K562 (cell line): Measurements from ENCODE around the gene BAZ2A. TPM values are rescaled to one million over a fixed set of nuclear protein-coding genes. Genes with fewer than 3 reads are reported as not detected.
A peak's percentile ranks its signal among the peaks of the same experiment; 100 is the strongest.

Experiments used
- BRD4 ChIP-seq: fragments of 200-600 bp; sonication (generic); IDR thresholded peaks from 2 replicates; pipeline ENCODE4 v1.6.1; 2017; ENCODE audit warnings: inconsistent platforms
- CBFA2T3 ChIP-seq: fragments of 450-650 bp; IDR thresholded peaks from 2 replicates; pipeline ENCODE4 v1.6.1; 2017
- CREM ChIP-seq: IDR thresholded peaks from 2 replicates; pipeline ENCODE4 v1.6.1; 2014; ENCODE audit warnings: antibody characterized with exemption, low read depth
- E2F3 ChIP-seq: fragments of 250-450 bp; sonication (Bioruptor Pico); IDR thresholded peaks from 2 replicates; pipeline ENCODE4 v1.4.0; 2020; ENCODE audit warnings: mild to moderate bottlenecking
- ELK1 ChIP-seq: sonication (generic); formaldehyde crosslinking; IDR thresholded peaks from 2 replicates; pipeline ENCODE4 v1.8.1; 2022; ENCODE audit warnings: missing genetic modification reagents
- ETS1 ChIP-seq: conservative IDR thresholded peaks from 2 replicates; pipeline ENCODE4 v1.6.1; 2011; ENCODE audit warnings: low read depth, mild to moderate bottlenecking, low read length; ENCODE audit not compliant: control insufficient read depth
- FOXA1 ChIP-seq: fragments of 450-650 bp; IDR thresholded peaks from 2 replicates; pipeline ENCODE4 v1.6.1; 2016; ENCODE audit warnings: mild to moderate bottlenecking, borderline replicate concordance
- GTF3C2 ChIP-seq: IDR thresholded peaks from 3 replicates; pipeline ENCODE4 v1.6.1; 2011; ENCODE audit warnings: borderline replicate concordance, mild to moderate bottlenecking, moderate library complexity; ENCODE audit not compliant: insufficient read length; ENCODE audit errors: extremely low read depth
- HDAC2 ChIP-seq: fragments of 450-650 bp; IDR thresholded peaks from 2 replicates; pipeline ENCODE4 v1.6.1; 2016; ENCODE audit warnings: mild to moderate bottlenecking
- LEF1 ChIP-seq: fragments of 450-650 bp; IDR thresholded peaks from 2 replicates; pipeline ENCODE4 v1.6.1; 2016; ENCODE audit warnings: mild to moderate bottlenecking
- ZBTB9 ChIP-seq: fragments of 450-650 bp; formaldehyde crosslinking; IDR thresholded peaks from 2 replicates; pipeline ENCODE4 v1.4.0; 2020; ENCODE audit warnings: mild to moderate bottlenecking, moderate library complexity
- ZNF407 ChIP-seq: fragments of 450-650 bp; IDR thresholded peaks from 2 replicates; pipeline ENCODE4 v1.6.1; 2016; ENCODE audit warnings: low read depth
- ZNF644 ChIP-seq: fragments of 200-800 bp; sonication (Bioruptor generic); IDR thresholded peaks from 2 replicates; pipeline ENCODE4 v1.6.1; 2016; ENCODE audit warnings: low read depth, missing genetic modification characterization, missing compliant biosample characterization
- polyA plus RNA-seq, 8 experiments: library from polyadenylated mRNA; depleted of rRNA in 4 of 8; stranded (reverse) in 5 of 8; unstranded in 3 of 8; fragments of >200 nt; fragmentation: Nextera tagmentation in 2 of 8; fragmentation: Illumina TruSeq in 1 of 8; extraction: Ambion mirVana in 2 of 8; extraction: Trizol in 1 of 8; gene quantifications; 2 replicates each; pipeline versions ENCODE4 v1.2.1 to v1.2.3, GENCODE V29; 2011 to 2014; ENCODE audit warnings: inconsistent platforms in 1 of 8, missing spikeins in 1 of 8
- total RNA-seq, 7 experiments: library from RNA; depleted of rRNA in 6 of 7; stranded (reverse); fragments of >200 nt in 6 of 7; fragmentation: Illumina TruSeq in 2 of 7; extraction: Trizol in 2 of 7; gene quantifications; 2 replicates each; pipeline versions ENCODE4 v1.2.1 to v1.2.3, GENCODE V29; 2011 to 2021; ENCODE audit warnings: low replicate concordance in 1 of 7

Gene BAZ2A
- total and polyA plus RNA-seq, 9 of the 15 experiments (the other 6 are each of a cell fraction or from before 2014, with no cell fraction given) = 4.5 to 86.4 (median 26.2) TPM

GRCh38 chr12:56645201-56645716 is 15.1 kb upstream of the BAZ2A start (continued):
- TF ChIP-seq ZNF407 = no peak
- TF ChIP-seq ZBTB9 (CRISPR knock-in tag) = 0 out of 2 replicates have a peak, but pooled peaks have one; percentile 20
- TF ChIP-seq ETS1 = 0 out of 2 replicates have a peak, but pooled peaks have one; percentile 32
- TF ChIP-seq CBFA2T3 = no peak
- 0 out of 2 replicates have a peak, but pooled peaks have one; percentile 19 for TF ChIP-seq BRD4
- no peak for TF ChIP-seq GTF3C2
- TF ChIP-seq ZNF644 (tag) = no peak
- TF ChIP-seq ELK1 = no peak
- peak; percentile 80 for TF ChIP-seq CREM
- no peak for TF ChIP-seq FOXA1
- no peak for TF ChIP-seq LEF1
- no peak for TF ChIP-seq HDAC2
- no peak for TF ChIP-seq E2F3
